Hepatocyte (in vitro differentiated cells): Measurements from ENCODE around the gene CDC42BPB. TPM values are rescaled to one million over a fixed set of nuclear protein-coding genes. Genes with fewer than 3 reads are reported as not detected.

Experiments
- DNase-seq: peaks from one replicate; pipeline ENCODE4 v3.0.0-alpha.2; 2016; ENCODE audit warnings: low spot score
- H2AFZ ChIP-seq: fragments of 200-600 bp; sonication (generic); 2 replicates; pipeline ENCODE4 v1.6.0; 2016; ENCODE audit warnings: antibody characterized with exemption, mild to moderate bottlenecking
- H3K27ac ChIP-seq: fragments of 200-600 bp; sonication (generic); 2 replicates; pipeline ENCODE4 v1.5.1; 2016; ENCODE audit warnings: mild to moderate bottlenecking
- H3K27me3 ChIP-seq: fragments of 200-600 bp; sonication (generic); 2 replicates; pipeline ENCODE4 v1.6.1; 2016
- H3K36me3 ChIP-seq: fragments of 200-600 bp; sonication (generic); replicated peaks from 2 replicates; pipeline ENCODE4 v1.5.1; 2016; ENCODE audit warnings: low read depth; ENCODE audit not compliant: insufficient read depth
- H3K4me1 ChIP-seq: fragments of 200-600 bp; sonication (generic); 2 replicates; pipeline ENCODE4 v1.5.1; 2016; ENCODE audit warnings: mild to moderate bottlenecking, moderate library complexity; ENCODE audit not compliant: insufficient read depth
- H3K4me2 ChIP-seq: fragments of 200-600 bp; sonication (generic); 2 replicates; pipeline ENCODE4 v1.6.0; 2016
- H3K4me3 ChIP-seq: fragments of 200-600 bp; sonication (generic); 2 replicates; pipeline ENCODE4 v1.5.1; 2016; ENCODE audit warnings: mild to moderate bottlenecking
- H3K79me2 ChIP-seq: fragments of 200-600 bp; sonication (generic); 2 replicates; pipeline ENCODE4 v1.6.0; 2017; ENCODE audit warnings: mild to moderate bottlenecking
- H3K9me2 ChIP-seq: fragments of 200-600 bp; sonication (generic); replicated peaks from 2 replicates; pipeline ENCODE4 v1.6.0; 2017; ENCODE audit warnings: mild to moderate bottlenecking; ENCODE audit not compliant: insufficient read depth
- H3K9me3 ChIP-seq: fragments of 200-600 bp; sonication (generic); 2 replicates; pipeline ENCODE4 v1.5.1; 2016; ENCODE audit warnings: low read depth, mild to moderate bottlenecking
- H4K20me1 ChIP-seq: fragments of 200-600 bp; sonication (generic); 2 replicates; pipeline ENCODE4 v1.6.0; 2016; ENCODE audit warnings: mild to moderate bottlenecking; ENCODE audit not compliant: insufficient read depth, poor library complexity, severe bottlenecking
- CTCF ChIP-seq: fragments of 200-600 bp; sonication (generic); IDR thresholded peaks from 2 replicates; pipeline ENCODE4 v1.5.1; 2016; ENCODE audit warnings: antibody characterized with exemption, mild to moderate bottlenecking; ENCODE audit not compliant: poor library complexity
- EZH2 ChIP-seq: fragments of 200-600 bp; sonication (generic); IDR thresholded peaks from 2 replicates; pipeline ENCODE4 v1.6.1; 2016; ENCODE audit warnings: antibody characterized with exemption, mild to moderate bottlenecking, borderline replicate concordance
- EZH2phosphoT487 ChIP-seq: fragments of 200-600 bp; sonication (generic); IDR thresholded peaks from one replicate; pipeline ENCODE4 v1.6.1; 2018; ENCODE audit warnings: antibody characterized with exemption, mild to moderate bottlenecking, low read depth, moderate library complexity; ENCODE audit not compliant: unreplicated experiment, severe bottlenecking
- WGBS: methylation state at CpG from one replicate; pipeline ENCODE4 v1.1.6; 2016; ENCODE audit warnings: low lambda C conversion rate; ENCODE audit errors: missing lambda C conversion rate; 5-methylcytosine and 5-hydroxymethylcytosine counted together
- polyA plus RNA-seq: library from polyadenylated mRNA; unstranded; fragments of >200 nt; fragmentation: Nextera tagmentation; extraction: Ambion mirVana; gene quantifications from 2 replicates; pipeline ENCODE4 v1.2.1, GENCODE V29; 2016
- total RNA-seq: library from RNA; depleted of rRNA; stranded (reverse); fragments of >200 nt; gene quantifications from 2 replicates; pipeline ENCODE4 v1.2.3, GENCODE V29; 2014

CDC42BPB gene
- total and polyA plus RNA-seq, 2 experiments from 2014 or later: 10.2 to 60.6 TPM

GRCh38 chr14:102988054-102988453 lies 69.3 kb downstream of the CDC42BPB start:
- Histone ChIP-seq H3K4me3 (no peak overlapping the region), H3K36me3 (peaks cover 8% of the 10 kb centered on the region), H3K4me2 (no peak overlapping the region), H2AFZ (no peak overlapping the region), H3K27me3 (no peaks in the 10 kb centered on the region), H3K9me2 (no peaks in the 10 kb centered on the region), H3K9me3 (peaks cover 18% of the 10 kb centered on the region), H3K79me2 (peaks cover 36% of the 10 kb centered on the region), H3K4me1 (no peaks in the 10 kb centered on the region), H3K27ac (no peak overlapping the region), H4K20me1 (no peaks in the 10 kb centered on the region)
- DNase-seq: no peak
- 100% methylated on average over 1 of the region's 1 CpG for WGBS
- no peak for TF ChIP-seq CTCF
- no peak for TF ChIP-seq EZH2
- TF ChIP-seq EZH2phosphoT487: no peak

- H3K27ac ChIP-seq: no peak overlapping the region
- H3K9me2 ChIP-seq: no peaks in the 10 kb centered on the region
- H3K9me3 ChIP-seq: peaks cover 18% of the 10 kb centered on the region
- 91% methylated on average over 19 of the region's 19 CpGs for WGBS
- no peak overlapping the region for H3K4me2 ChIP-seq
- no peaks in the 10 kb centered on the region for H3K27me3 ChIP-seq
- H3K4me1 ChIP-seq: no peaks in the 10 kb centered on the region
- H3K36me3 ChIP-seq: peaks cover 8% of the 10 kb centered on the region
- no peaks in the 10 kb centered on the region for H4K20me1 ChIP-seq
- DNase-seq: no peak
- H3K4me3 ChIP-seq: no peak overlapping the region
- H2AFZ ChIP-seq: no peak overlapping the region
- no peak for TF ChIP-seq EZH2
- no peak for TF ChIP-seq EZH2phosphoT487
- peaks cover 33% of the 10 kb centered on the region for H3K79me2 ChIP-seq
These were observed 70.4 kb downstream of the CDC42BPB start for GRCh38 chr14:102986810-102987579.

- no peak for DNase-seq
- peaks cover 8% of the 10 kb centered on the region for H3K36me3 ChIP-seq
- H3K27me3 ChIP-seq: no peaks in the 10 kb centered on the region
- 88% methylated on average over 10 of the region's 10 CpGs for WGBS
- no peak overlapping the region for H3K4me2 ChIP-seq
- H4K20me1 ChIP-seq: no peaks in the 10 kb centered on the region
- TF ChIP-seq EZH2phosphoT487: no peak
- TF ChIP-seq CTCF: no peak
- TF ChIP-seq EZH2: no peak
- H3K4me3 ChIP-seq: no peak overlapping the region
- H3K27ac ChIP-seq: no peak overlapping the region
- H3K4me1 ChIP-seq: no peaks in the 10 kb centered on the region
- no peak overlapping the region for H2AFZ ChIP-seq
- peaks cover 18% of the 10 kb centered on the region for H3K9me3 ChIP-seq
- H3K79me2 ChIP-seq: peaks cover 26% of the 10 kb centered on the region
- H3K9me2 ChIP-seq: no peaks in the 10 kb centered on the region
These were observed 71.7 kb downstream of the CDC42BPB start for GRCh38 chr14:102985665-102986064.

GRCh38 chr14:102984336-102985102 lies 72.8 kb downstream of the CDC42BPB start:
- H2AFZ ChIP-seq: no peak overlapping the region
- no peak overlapping the region for H3K27ac ChIP-seq
- H4K20me1 ChIP-seq: no peaks in the 10 kb centered on the region
- no peaks in the 10 kb centered on the region for H3K9me2 ChIP-seq
- H3K4me3 ChIP-seq: no peak overlapping the region
- no peaks in the 10 kb centered on the region for H3K4me1 ChIP-seq
- TF ChIP-seq EZH2 (no peak), EZH2phosphoT487 (no peak), CTCF (no peak)
- H3K79me2 ChIP-seq: peaks cover 25% of the 10 kb centered on the region
- H3K36me3 ChIP-seq: peaks cover 8% of the 10 kb centered on the region
- no peak overlapping the region for H3K4me2 ChIP-seq
- H3K9me3 ChIP-seq: peaks cover 18% of the 10 kb centered on the region
- H3K27me3 ChIP-seq: no peaks in the 10 kb centered on the region
- DNase-seq: no peak
- WGBS: 95% methylated on average over 18 of the region's 19 CpGs
